Type B pancreatic cell (in vitro differentiated cells): ENCODE data around the gene MRPS33. TPM values are rescaled to one million over a fixed set of nuclear protein-coding genes. Genes with fewer than 3 reads are reported as not detected.
"Not testable (repeated sequence)": the region's sequence is repeated elsewhere in the genome, so short reads cannot be mapped to it uniquely, and the experiment has no call there.

Experiments
- DNase-seq: peaks from one replicate; pipeline ENCODE4 v3.0.0; 2021; ENCODE audit warnings: mixed read lengths; ENCODE audit not compliant: unreplicated experiment; ENCODE audit errors: extremely low spot score
- H3K27ac Mint-ChIP-seq: 2 replicates; pipeline ENCODE4 v1.8.0; 2021; ENCODE audit warnings: mild to moderate bottlenecking, mixed read lengths
- H3K27me3 Mint-ChIP-seq: 2 replicates; pipeline ENCODE4 v1.8.0; 2021; ENCODE audit warnings: mixed read lengths
- H3K36me3 Mint-ChIP-seq: 2 replicates; pipeline ENCODE4 v1.8.0; 2021; ENCODE audit warnings: mixed read lengths
- H3K4me1 Mint-ChIP-seq: one replicate; pipeline ENCODE4 v1.8.0; 2021; ENCODE audit warnings: mixed read lengths; ENCODE audit not compliant: unreplicated experiment
- H3K4me3 Mint-ChIP-seq: 2 replicates; pipeline ENCODE4 v1.8.0; 2021; ENCODE audit warnings: mild to moderate bottlenecking, mixed read lengths
- H3K9me3 Mint-ChIP-seq: 2 replicates; pipeline ENCODE4 v1.8.0; 2021; ENCODE audit warnings: mixed read lengths
- CTCF ChIP-seq: fragments of 200-600 bp; sonication (generic); conservative IDR thresholded peaks from 2 replicates; pipeline ENCODE4 v1.5.0; 2021; ENCODE audit warnings: antibody characterized with exemption, mild to moderate bottlenecking
- total RNA-seq: library from RNA; stranded (reverse); gene quantifications from 2 replicates; pipeline ENCODE4 v1.2.1, GENCODE V29; 2021; ENCODE audit warnings: low replicate concordance

Gene MRPS33
- total RNA-seq, 1 donor from 2014 or later = 58.1 TPM

DNA sequence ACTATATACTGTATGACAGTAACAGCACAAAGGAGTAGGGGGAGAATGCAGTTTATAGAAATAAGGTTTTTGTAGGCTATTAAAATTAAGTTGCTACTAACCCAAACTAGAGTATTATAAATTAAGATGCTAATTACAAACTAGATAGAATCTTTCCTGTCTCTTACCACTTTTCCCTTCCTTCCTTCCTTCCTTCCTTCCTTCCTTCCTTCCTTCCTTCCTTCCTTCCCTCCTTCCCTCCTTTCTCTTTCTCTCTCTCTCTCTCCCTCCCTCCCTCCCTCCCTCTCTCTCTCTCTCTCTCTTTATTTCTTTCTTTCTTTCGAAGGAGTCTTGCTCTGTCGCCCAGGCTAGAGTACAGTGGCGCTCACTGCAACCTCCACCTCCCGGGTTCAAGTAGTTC is 53.6 kb downstream of the MRPS33 start:
- Mint-ChIP-seq H3K4me3 (no peak overlapping the region), H3K36me3 (no peaks in the 10 kb centered on the region), H3K27me3 (no peaks in the 10 kb centered on the region), H3K27ac (no peak overlapping the region), H3K4me1 (no peaks in the 10 kb centered on the region), H3K9me3 (peaks cover 5% of the 10 kb centered on the region)
- TF ChIP-seq CTCF = no peak
- no peak for DNase-seq

DNA sequence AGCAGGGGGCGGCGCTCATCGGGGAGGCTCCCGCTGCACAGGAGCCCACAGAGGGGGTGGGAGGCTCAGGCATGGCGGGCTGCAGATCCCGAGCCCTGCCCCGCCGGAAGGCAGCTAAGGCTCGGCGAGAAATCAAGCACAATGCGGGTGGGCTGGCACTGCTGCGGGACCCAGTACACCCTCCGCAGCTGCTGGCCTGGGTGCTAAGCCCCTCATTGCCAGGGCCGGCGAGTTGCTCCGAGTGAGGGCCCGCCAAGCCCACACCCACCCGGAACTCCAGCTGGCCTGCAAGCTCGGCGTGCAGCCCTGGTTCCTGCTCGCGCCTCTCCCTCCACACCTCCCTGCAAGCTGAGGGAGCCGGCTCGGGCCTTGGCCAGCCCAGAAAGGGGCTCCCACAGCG is 57.8 kb downstream of the MRPS33 start:
- H3K36me3 Mint-ChIP-seq, H3K9me3 Mint-ChIP-seq, H3K4me1 Mint-ChIP-seq, H3K27ac Mint-ChIP-seq, DNase-seq, H3K4me3 Mint-ChIP-seq, H3K27me3 Mint-ChIP-seq: not testable (repeated sequence)

Other genes with a start within 250 kb of the MRPS33 start
- gene BRAF, start 90.0 kb downstream of the MRPS33 start, total RNA-seq = 29.6 and 34.4 TPM in 2 replicates
- gene TMEM178B, start 59.1 kb upstream of the MRPS33 start, total RNA-seq = 4.7 and 8.7 TPM in 2 replicates